SK-N-SH treated with all-trans-retinoic acid at 6 μM for 48 hours (cell line): ENCODE measurements around the gene ZBTB12.

Experiments
- ESRRG ChIP-seq: fragments of 250-450 bp; sonication (Bioruptor Pico); IDR thresholded peaks from 2 replicates; pipeline ENCODE4 v1.6.1; 2021; ENCODE audit warnings: mild to moderate bottlenecking
- ZFP3 ChIP-seq: fragments of 250-450 bp; sonication (Bioruptor Pico); IDR thresholded peaks from 2 replicates; pipeline ENCODE4 v1.5.0; 2020; ENCODE audit warnings: mild to moderate bottlenecking, moderate library complexity
- ZNF70 ChIP-seq: fragments of 450-650 bp; formaldehyde crosslinking; IDR thresholded peaks from 2 replicates; pipeline ENCODE4 v1.5.0; 2020; ENCODE audit warnings: mild to moderate bottlenecking, moderate library complexity

DNA sequence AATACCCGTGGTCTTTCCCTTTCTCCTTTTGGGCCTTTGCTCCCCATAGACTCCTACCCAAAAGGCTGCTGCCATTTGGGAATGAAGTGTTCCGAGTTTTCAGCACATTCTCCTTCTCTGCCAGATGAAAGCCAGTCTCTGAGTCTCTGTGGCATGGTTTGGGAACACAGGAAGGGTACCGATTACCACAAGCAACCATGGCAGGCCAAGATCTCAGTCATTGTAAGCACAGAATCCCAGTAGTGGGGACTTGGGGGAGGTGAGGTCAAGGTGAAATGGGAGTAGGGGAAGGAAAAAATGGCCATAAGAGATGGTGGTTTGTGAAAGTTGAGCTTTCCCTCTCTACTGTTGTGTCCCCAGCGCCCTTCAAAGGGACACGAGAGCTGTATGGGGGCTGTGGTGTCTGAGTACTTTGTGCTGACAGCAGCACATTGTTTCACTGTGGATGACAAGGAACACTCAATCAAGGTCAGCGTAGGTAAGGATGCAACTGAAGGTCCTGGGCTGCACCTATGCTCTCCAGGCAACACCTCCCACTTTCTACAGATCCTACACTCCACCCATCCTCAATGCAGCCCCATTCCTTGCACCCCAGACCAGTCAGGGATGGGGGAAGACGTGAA lies 48.2 kb upstream of the ZBTB12 start:
- TF ChIP-seq ESRRG (CRISPR knock-in tag) (no peak), ZFP3 (no peak), ZNF70 (CRISPR knock-in tag) (no peak)
